IMR-90 (cell line): ENCODE results near the gene INO80. TPM values are rescaled to one million over a fixed set of nuclear protein-coding genes. Genes with fewer than 3 reads are reported as not detected.
A peak's percentile ranks its signal among the peaks of the same experiment; 100 is the strongest.

Experiments used
- ATAC-seq: fragments of 200-7000 bp; cut with Tn5 transposase; 2 replicates; pipeline ENCODE4 v1.9.1; 2020; ENCODE audit warnings: low read depth, mild to moderate bottlenecking, moderate library complexity
- BruUV-seq: library from RNA; stranded (reverse); fragments of 400-500 nt; replicated peaks from 2 replicates; lab custom pipeline; 2021; lab: Mats Ljungman, UMichigan
- CTCF ChIA-PET: fragments of 300-600 bp; formaldehyde crosslinking; extraction: SDS; loops from one replicate; lab custom pipeline; 2021; ENCODE audit warnings: antibody characterized with exemption; lab: Yijun Ruan, JAX
- POLR2A ChIA-PET: fragments of 300-600 bp; sonication (Branson Sonifier 250); formaldehyde crosslinking; loops from one replicate; lab custom pipeline; 2022; ENCODE audit warnings: antibody characterized with exemption; ENCODE audit not compliant: unreplicated experiment; lab: Charles Lee
- DNase-seq: peaks from one replicate; pipeline ENCODE4 v3.0.0; 2013
- H2AFZ ChIP-seq: replicated peaks from 2 replicates; pipeline ENCODE3; 2013; ENCODE audit warnings: low read length, mild to moderate bottlenecking; ENCODE audit not compliant: poor library complexity
- H2AK5ac ChIP-seq: 2 replicates; pipeline ENCODE4 v1.6.1; 2013; ENCODE audit warnings: low read depth, low read length, inconsistent platforms
- H2AK9ac ChIP-seq: replicated peaks from 2 replicates; pipeline ENCODE3; 2013; ENCODE audit warnings: mild to moderate bottlenecking, low read depth, low read length, moderate library complexity; ENCODE audit not compliant: poor library complexity
- H2BK120ac ChIP-seq: 2 replicates; pipeline ENCODE4 v1.6.1; 2013; ENCODE audit warnings: low read depth, low read length, inconsistent platforms
- H2BK15ac ChIP-seq: 3 replicates; pipeline ENCODE4 v1.6.1; 2013; ENCODE audit warnings: low read depth, low read length, inconsistent platforms
- H2BK20ac ChIP-seq: 2 replicates; pipeline ENCODE4 v1.6.1; 2013; ENCODE audit warnings: low read depth, mild to moderate bottlenecking, inconsistent platforms, low read length, moderate library complexity
- H2BK5ac ChIP-seq: 2 replicates; pipeline ENCODE4 v1.6.1; 2013; ENCODE audit warnings: mild to moderate bottlenecking, low read depth, low read length, inconsistent platforms; ENCODE audit not compliant: poor library complexity, severe bottlenecking
- H3K14ac ChIP-seq: replicated peaks from 2 replicates; pipeline ENCODE4 v1.6.1; 2013; ENCODE audit warnings: low read depth, low read length, inconsistent platforms
- H3K18ac ChIP-seq: 2 replicates; pipeline ENCODE4 v1.6.1; 2013; ENCODE audit warnings: low read depth, low read length, control low read depth
- H3K23ac ChIP-seq: 2 replicates; pipeline ENCODE4 v1.6.1; 2013; ENCODE audit warnings: low read depth, low read length, inconsistent platforms
- H3K27ac ChIP-seq: 2 replicates; pipeline ENCODE4 v1.5.1; 2013; ENCODE audit warnings: mild to moderate bottlenecking, control low read depth, low read length; ENCODE audit not compliant: insufficient read depth
- H3K27me3 ChIP-seq: 2 replicates; pipeline ENCODE4 v1.6.1; 2013; ENCODE audit warnings: low read length; ENCODE audit not compliant: control insufficient read depth, insufficient read depth
- H3K36me3 ChIP-seq: 2 replicates; pipeline ENCODE4 v1.6.1; 2013; ENCODE audit warnings: low read length, mixed read lengths; ENCODE audit not compliant: control insufficient read depth, insufficient read depth
- H3K4ac ChIP-seq: 2 replicates; pipeline ENCODE4 v1.6.1; 2013; ENCODE audit warnings: low read depth, low read length, inconsistent platforms
- H3K4me1 ChIP-seq: 2 replicates; pipeline ENCODE4 v1.6.1; 2013; ENCODE audit warnings: low read length, mixed read lengths; ENCODE audit not compliant: control insufficient read depth, insufficient read depth
- H3K4me2 ChIP-seq: 2 replicates; pipeline ENCODE4 v1.6.1; 2013; ENCODE audit warnings: low read depth, mild to moderate bottlenecking, control low read depth, low read length, moderate library complexity
- H3K4me3 ChIP-seq: 2 replicates; pipeline ENCODE4 v1.5.1; 2013; ENCODE audit warnings: low read depth, mild to moderate bottlenecking, control low read depth, low read length, moderate library complexity; ENCODE audit not compliant: insufficient read depth
- H3K56ac ChIP-seq: 2 replicates; pipeline ENCODE4 v1.6.1; 2013; ENCODE audit warnings: low read length, inconsistent platforms; ENCODE audit not compliant: insufficient read depth; ENCODE audit errors: extremely low read depth
- H3K79me1 ChIP-seq, 2 experiments: 2 replicates each; pipeline ENCODE4 v1.6.1; 2013; ENCODE audit warnings: low read length in 2 of 2, inconsistent platforms in 1 of 2, low read depth in 1 of 2
- H3K9ac ChIP-seq: 2 replicates; pipeline ENCODE4 v1.6.1; 2013; ENCODE audit warnings: low read depth, low read length, control low read depth
- H3K9me1 ChIP-seq: 2 replicates; pipeline ENCODE4 v1.6.1; 2013; ENCODE audit warnings: low read length, inconsistent platforms; ENCODE audit not compliant: insufficient read depth
- H3K9me3 ChIP-seq: 2 replicates; pipeline ENCODE4 v1.6.1; 2013; ENCODE audit warnings: low read length; ENCODE audit not compliant: control insufficient read depth, insufficient read depth
- H4K20me1 ChIP-seq: 2 replicates; pipeline ENCODE4 v1.6.1; 2013; ENCODE audit warnings: low read length, inconsistent platforms; ENCODE audit not compliant: insufficient read depth
- H4K5ac ChIP-seq: 2 replicates; pipeline ENCODE4 v1.6.1; 2013; ENCODE audit warnings: mild to moderate bottlenecking, low read depth, low read length, control low read depth
- H4K8ac ChIP-seq, 2 experiments: 2 replicates each; pipeline ENCODE4 v1.6.1; 2013; ENCODE audit warnings: low read depth in 2 of 2, low read length in 2 of 2, control low read depth in 1 of 2, inconsistent platforms in 1 of 2
- H4K91ac ChIP-seq: 2 replicates; pipeline ENCODE4 v1.6.1; 2013; ENCODE audit warnings: low read depth, low read length, inconsistent platforms; ENCODE audit not compliant: insufficient read depth
- CTCF ChIP-seq: conservative IDR thresholded peaks from 2 replicates; pipeline ENCODE4 v1.5.1; 2012; ENCODE audit warnings: mild to moderate bottlenecking, low read depth, low read length, improper control_type of control experiment
- USF2 ChIP-seq: fragments of 150-350 bp; IDR thresholded peaks from 2 replicates; pipeline ENCODE4 v1.6.1; 2017; ENCODE audit warnings: mild to moderate bottlenecking, antibody characterized with exemption, low read length, low read depth
- WGBS, 2 experiments: methylation state at CpG; one replicate each; pipeline versions ENCODE4 v1.1.5 to v1.1.7; 2013; ENCODE audit warnings: missing lambda C conversion rate in 2 of 2; ENCODE audit not compliant: insufficient read length in 1 of 2; ENCODE audit errors: extremely low coverage in 2 of 2; 5-methylcytosine and 5-hydroxymethylcytosine counted together
- dilution Hi-C: fragments of 300-500 bp; cut with HindIII; formaldehyde crosslinking; loops from one replicate; pipeline ENCODE4 v1.14.3; 2018; ENCODE audit warnings: low sequenced_read_pairs; ENCODE audit not compliant: unreplicated experiment
- in situ Hi-C: fragments of 300-500 bp; cut with MboI; formaldehyde crosslinking; loops from 3 replicates; pipeline ENCODE4 v1.14.3; 2019; ENCODE audit warnings: low sequenced_read_pairs, inconsistent platforms, mixed read lengths
- intact Hi-C: fragments of 100-400 bp; cut with micrococcal nuclease; formaldehyde crosslinking; loops from 2 replicates; pipeline ENCODE4 v1.10.0; 2022
- microRNA-seq, 2 experiments: library from miRNA; stranded (forward) in 1 of 2; unstranded in 1 of 2; fragments of 10-50 nt in 1 of 2; fragments of <30 nt in 1 of 2; gene quantifications in 1 of 2; microRNA quantifications in 1 of 2; one replicate each; pipeline versions ENCODE3 to v1.1.0; 2013 to 2020; ENCODE audit not compliant: insufficient read depth in 1 of 2, insufficient read length in 1 of 2, unreplicated experiment in 1 of 2
- polyA plus RNA-seq, 3 experiments: library from polyadenylated mRNA; depleted of rRNA; stranded (reverse); fragments of >200 nt; gene quantifications; 2 replicates each; pipeline ENCODE4 v1.2.3, GENCODE V29; 2012; ENCODE audit warnings: low replicate concordance in 1 of 3
- small RNA-seq, 5 experiments: library from RNA; depleted of rRNA; stranded (forward); fragments of <200 nt; gene quantifications; one replicate each; pipeline ENCODE3, GENCODE V24; 2012
- total RNA-seq: library from RNA; depleted of rRNA; stranded (reverse); fragments of >200 nt; gene quantifications from 2 replicates; pipeline ENCODE4 v1.2.3, GENCODE V29; 2012; rRNA removed

The INO80 gene
- total and polyA plus RNA-seq, 2 of the 4 experiments (the other 2 are of a cell fraction): 6.0 to 13.3 TPM

- Histone ChIP-seq H2BK120ac (no peak overlapping the region), H2AFZ (peak overlapping the region; percentile 96), H3K27ac (no peak overlapping the region; the same call in 1 of the 2 replicates), H3K4me3 (peak overlapping the region; percentile 85), H3K4ac (peak overlapping the region; percentile 50), H4K8ac (peak overlapping the region in 1 of 2 experiments; percentile 15; a peak in 1 of 4 replicates), H2AK5ac (0 out of 2 replicates have a peak overlapping the region, but pooled peaks have one; percentile 56), H3K9ac (peak overlapping the region; percentile 58), H3K9me1 (peaks cover 16% of the 10 kb centered on the region), H2BK15ac (no peak overlapping the region; the same call in 2 of the 3 replicates), H2BK20ac (no peak overlapping the region), H3K36me3 (peaks cover under 1% of the 10 kb centered on the region; the same call in 1 of the 2 replicates), H3K4me1 (peaks cover 21% of the 10 kb centered on the region), H3K23ac (peak overlapping the region; percentile 77; the same call in 1 of the 2 replicates), H2AK9ac (peak overlapping the region; percentile 60), H2BK5ac (no peak overlapping the region), H3K56ac (no peak overlapping the region), H3K27me3 (peaks cover 26% of the 10 kb centered on the region), H3K18ac (no peak overlapping the region), H4K20me1 (peaks cover 38% of the 10 kb centered on the region), H3K9me3 (no peaks in the 10 kb centered on the region), H3K14ac (peak overlapping the region; percentile 40), H3K4me2 (peak overlapping the region; percentile 99), H4K5ac (no peak overlapping the region), H4K91ac (peak overlapping the region; percentile 21), H3K79me1 (peaks cover 0 to 47% of the 10 kb centered on the region in 2 experiments; a peak in 3 of 4 replicates)
- dilution Hi-C loops (no loop called here), intact Hi-C loops (no loop called here), in situ Hi-C loops (no loop called here)
- no TSS peak for BruUV-seq
- POLR2A ChIA-PET: no interaction called here
- DNase-seq: peak; percentile 64
- CTCF ChIA-PET: interaction anchor here (0.6 to 2.5 kb wide), 10 partner anchors 12 to 95 kb away, joined by 3 to 12 read pairs (median 4); no protein-coding TSS in a partner anchor
- TF ChIP-seq USF2 (no peak), CTCF (0 out of 2 replicates have a peak, but pooled peaks have one; percentile 7)
- 2% methylated on average over 24 of the region's 56 CpGs; no CpG with 5 or more reads in 1 of the 2 experiments for whole genome bisulfite sequencing, 2 experiments
- ATAC-seq: peak; percentile 71
Measured at GRCh38 chr15:40929660-40930429, 186.2 kb downstream of the INO80 start.

Small RNA genes lying within 50 kb of the gene (microRNA-seq; reads per million reads assigned to microRNA genes)
- not detected for gene ISCA1P4 (ENCODE audit: insufficient read depth, insufficient read length)

Small RNA genes lying within 50 kb of the gene (small RNA-seq; reads per million reads assigned to genes)
- 0 reads per million in 5 experiments for gene ISCA1P4

Other genes with a start within 250 kb of the INO80 start
- gene RHOV, start 242.0 kb downstream of the INO80 start, total RNA-seq: not detected in 2 replicates
- 0.07 and 0.10 TPM in 2 replicates for gene RHOV, start 242.0 kb downstream of the INO80 start, polyA plus RNA-seq (2012; rRNA removed)
- gene VPS18, start 221.8 kb downstream of the INO80 start, total RNA-seq: 30.0 and 32.3 TPM in 2 replicates
- gene VPS18, start 221.8 kb downstream of the INO80 start, polyA plus RNA-seq (2012; rRNA removed): 19.3 and 20.8 TPM in 2 replicates
- gene DLL4, start 186.9 kb downstream of the INO80 start, total RNA-seq: 1.7 and 1.8 TPM in 2 replicates
- 3.4 and 3.6 TPM in 2 replicates for gene DLL4, start 186.9 kb downstream of the INO80 start, polyA plus RNA-seq (2012; rRNA removed)
- gene CHAC1, start 162.8 kb downstream of the INO80 start, total RNA-seq: 41.9 and 51.3 TPM in 2 replicates
- 72.5 and 77.8 TPM in 2 replicates for gene CHAC1, start 162.8 kb downstream of the INO80 start, polyA plus RNA-seq (2012; rRNA removed)
- gene EXD1, start 114.5 kb upstream of the INO80 start, total RNA-seq: not detected in 2 replicates
- gene EXD1, start 114.5 kb upstream of the INO80 start, polyA plus RNA-seq (2012; rRNA removed): not detected in 2 replicates
- gene CHP1, start 115.0 kb upstream of the INO80 start, total RNA-seq: 94.2 and 96.1 TPM in 2 replicates
- 34.0 and 39.2 TPM in 2 replicates for gene CHP1, start 115.0 kb upstream of the INO80 start, polyA plus RNA-seq (2012; rRNA removed)
- 4.1 and 7.5 TPM in 2 replicates for gene OIP5, start 216.3 kb upstream of the INO80 start, total RNA-seq
- 5.4 and 5.5 TPM in 2 replicates for gene OIP5, start 216.3 kb upstream of the INO80 start, polyA plus RNA-seq (2012; rRNA removed)
- gene NUSAP1, start 216.6 kb upstream of the INO80 start, total RNA-seq: 92.5 and 123 TPM in 2 replicates
- 59.2 and 61.7 TPM in 2 replicates for gene NUSAP1, start 216.6 kb upstream of the INO80 start, polyA plus RNA-seq (2012; rRNA removed)